Activated CD8-positive, alpha-beta T cell treated with anti-CD3 and anti-CD28 coated beads for 36 hours (primary cell): ENCODE data around the gene EDAR. TPM values are rescaled to one million over a fixed set of nuclear protein-coding genes. Genes with fewer than 3 reads are reported as not detected.

Experiments
- ATAC-seq: fragments of 200-7000 bp; cut with Tn5 transposase; one replicate; pipeline ENCODE4 v1.10.0; 2021; ENCODE audit warnings: mild to moderate bottlenecking, moderate library complexity
- CTCF ChIA-PET: fragments of 350-600 bp; sonication (Branson Sonifier 250); formaldehyde crosslinking; loops from one replicate; lab custom pipeline; 2021; ENCODE audit warnings: antibody characterized with exemption; lab: Charles Lee
- POLR2A ChIA-PET: fragments of 350-600 bp; sonication (Branson Sonifier 250); formaldehyde crosslinking; loops from one replicate; lab custom pipeline; 2021; ENCODE audit warnings: antibody characterized with exemption; lab: Charles Lee
- DNase-seq: peaks from one replicate; pipeline ENCODE4 v3.0.0-alpha.2; 2020
- H3K27ac Mint-ChIP-seq: one replicate; pipeline ENCODE4 v1.8.0; 2021; ENCODE audit warnings: mild to moderate bottlenecking, mixed read lengths
- H3K27me3 Mint-ChIP-seq: one replicate; pipeline ENCODE4 v1.8.0; 2021; ENCODE audit warnings: mixed read lengths
- H3K36me3 Mint-ChIP-seq: one replicate; pipeline ENCODE4 v1.8.0; 2021; ENCODE audit warnings: low read depth, mixed read lengths
- H3K4me1 Mint-ChIP-seq: one replicate; pipeline ENCODE4 v1.8.0; 2021; ENCODE audit warnings: low read depth, mixed read lengths
- H3K4me3 Mint-ChIP-seq: one replicate; pipeline ENCODE4 v1.8.0; 2021; ENCODE audit warnings: mild to moderate bottlenecking, moderate library complexity, mixed read lengths
- H3K9me3 Mint-ChIP-seq: one replicate; pipeline ENCODE4 v1.8.0; 2021; ENCODE audit warnings: mixed read lengths
- CTCF ChIP-seq: fragments of 200-600 bp; IDR thresholded peaks from one replicate; pipeline ENCODE4 v1.8.0; 2022; ENCODE audit warnings: antibody characterized with exemption, mild to moderate bottlenecking
- intact Hi-C: fragments of 100-400 bp; cut with micrococcal nuclease; formaldehyde crosslinking; loops from one replicate; pipeline ENCODE4 v1.10.0; 2022
- total RNA-seq, 2 experiments: library from RNA; stranded (reverse); gene quantifications; one replicate each; pipeline ENCODE4 v1.2.3, GENCODE V29; 2021

The EDAR gene
- total RNA-seq, 2 experiments from 2014 or later = 0.09 to 0.11 TPM

GRCh38 chr2:108936866-108937265, 52.2 kb downstream of the EDAR start:
- Mint-ChIP-seq H3K27me3 (no peaks in the 10 kb centered on the region), H3K4me1 (peaks cover 13% of the 10 kb centered on the region), H3K27ac (no peak overlapping the region), H3K9me3 (no peaks in the 10 kb centered on the region), H3K36me3 (no peaks in the 10 kb centered on the region), H3K4me3 (no peak overlapping the region)
- ATAC-seq (no peak), DNase-seq (no peak)
- ChIA-PET POLR2A (no interaction called here), CTCF (interaction anchor here (1.3 kb wide), 1 partner anchor 9 kb away, joined by 3 read pairs; no protein-coding TSS in a partner anchor)
- intact Hi-C loops = no loop called here
- TF ChIP-seq CTCF = no peak

GRCh38 chr2:108936076-108936864, 52.8 kb downstream of the EDAR start:
- no peak for DNase-seq
- intact Hi-C loops = no loop called here
- POLR2A ChIA-PET = no interaction called here
- peaks cover 13% of the 10 kb centered on the region for H3K4me1 Mint-ChIP-seq
- H3K27ac Mint-ChIP-seq = no peak overlapping the region
- H3K4me3 Mint-ChIP-seq = no peak overlapping the region
- CTCF ChIA-PET = interaction anchor here (1.3 kb wide), 1 partner anchor 9 kb away, joined by 3 read pairs; no protein-coding TSS in a partner anchor
- no peaks in the 10 kb centered on the region for H3K27me3 Mint-ChIP-seq
- H3K9me3 Mint-ChIP-seq = no peaks in the 10 kb centered on the region
- no peaks in the 10 kb centered on the region for H3K36me3 Mint-ChIP-seq
- no peak for ATAC-seq
- no peak for TF ChIP-seq CTCF

GRCh38 chr2:108935271-108935741, 53.7 kb downstream of the EDAR start:
- Mint-ChIP-seq H3K4me1 (peaks cover 13% of the 10 kb centered on the region), H3K27me3 (no peaks in the 10 kb centered on the region), H3K4me3 (no peak overlapping the region), H3K36me3 (no peaks in the 10 kb centered on the region), H3K9me3 (no peaks in the 10 kb centered on the region), H3K27ac (no peak overlapping the region)
- CTCF ChIA-PET = no interaction called here
- ATAC-seq = no peak
- POLR2A ChIA-PET = no interaction called here
- TF ChIP-seq CTCF = no peak
- no peak for DNase-seq
- intact Hi-C loops = no loop called here

- intact Hi-C loops = no loop called here
- ATAC-seq (no peak), DNase-seq (no peak)
- Mint-ChIP-seq H3K9me3 (no peaks in the 10 kb centered on the region), H3K4me3 (no peak overlapping the region), H3K27ac (no peak overlapping the region), H3K36me3 (no peaks in the 10 kb centered on the region), H3K4me1 (peaks cover 13% of the 10 kb centered on the region), H3K27me3 (no peaks in the 10 kb centered on the region)
- CTCF ChIA-PET = no interaction called here
- POLR2A ChIA-PET = no interaction called here
- TF ChIP-seq CTCF = no peak
Observed at GRCh38 chr2:108934583-108935245, 54.3 kb downstream of the EDAR start.

GRCh38 chr2:108934151-108934550, 54.9 kb downstream of the EDAR start:
- intact Hi-C loops = no loop called here
- POLR2A ChIA-PET = no interaction called here
- ATAC-seq = no peak
- no peak for DNase-seq
- H3K36me3 Mint-ChIP-seq = no peaks in the 10 kb centered on the region
- no peak overlapping the region for H3K4me3 Mint-ChIP-seq
- peaks cover 13% of the 10 kb centered on the region for H3K4me1 Mint-ChIP-seq
- no peak for TF ChIP-seq CTCF
- H3K27ac Mint-ChIP-seq = no peak overlapping the region
- no peaks in the 10 kb centered on the region for H3K27me3 Mint-ChIP-seq
- CTCF ChIA-PET = no interaction called here
- H3K9me3 Mint-ChIP-seq = no peaks in the 10 kb centered on the region
